ENCODE data around the gene PAQR3. TPM values are rescaled to one million over a fixed set of nuclear protein-coding genes. Genes with fewer than 3 reads are reported as not detected.

Gene PAQR3
- total RNA-seq, 2 donors from 2014 or later, result 13.1 to 16.4 TPM

DNA sequence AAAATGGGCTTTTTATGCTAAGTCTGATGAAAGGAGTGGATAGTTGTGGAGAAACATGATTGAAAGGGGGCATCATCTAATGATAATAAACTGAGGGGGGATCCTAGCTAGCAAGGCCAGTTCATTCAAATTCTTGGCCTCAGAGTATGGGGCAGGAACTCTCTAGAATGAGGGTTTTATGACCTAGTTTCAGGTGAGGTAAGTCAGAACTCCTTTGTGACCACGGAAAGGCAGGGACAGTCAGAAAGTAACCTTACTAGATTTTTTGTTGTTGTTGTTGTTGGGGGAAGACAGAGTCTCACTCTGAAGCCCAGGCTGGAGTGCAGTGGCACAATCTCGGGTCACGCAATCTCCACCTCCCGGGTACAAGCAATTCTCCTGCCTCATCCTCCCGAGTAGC, 1.5 kb upstream of the PAQR3 start:
- H3K4me3 ChIP-seq, result no peak overlapping the region
- intact Hi-C loops (cut with DNase I), result no loop called here

DNA sequence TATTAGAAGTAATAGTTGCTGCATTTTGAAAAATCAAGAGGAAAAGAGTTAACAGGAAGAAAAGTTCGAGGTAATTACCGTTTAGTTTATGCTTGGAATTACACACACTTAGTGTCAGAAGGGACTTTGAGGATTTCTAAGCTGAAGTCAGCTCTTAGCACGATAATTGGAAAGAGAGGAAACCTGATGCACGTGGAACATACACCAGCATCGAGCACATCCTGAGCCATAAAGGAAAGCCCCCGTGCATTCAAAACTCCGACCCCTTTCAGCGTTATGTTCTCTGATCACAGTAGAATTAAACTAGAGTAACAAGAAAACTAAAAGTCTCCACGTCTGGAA, 400 bp upstream of the PAQR3 start:
- TF ChIP-seq, protein P1, sequence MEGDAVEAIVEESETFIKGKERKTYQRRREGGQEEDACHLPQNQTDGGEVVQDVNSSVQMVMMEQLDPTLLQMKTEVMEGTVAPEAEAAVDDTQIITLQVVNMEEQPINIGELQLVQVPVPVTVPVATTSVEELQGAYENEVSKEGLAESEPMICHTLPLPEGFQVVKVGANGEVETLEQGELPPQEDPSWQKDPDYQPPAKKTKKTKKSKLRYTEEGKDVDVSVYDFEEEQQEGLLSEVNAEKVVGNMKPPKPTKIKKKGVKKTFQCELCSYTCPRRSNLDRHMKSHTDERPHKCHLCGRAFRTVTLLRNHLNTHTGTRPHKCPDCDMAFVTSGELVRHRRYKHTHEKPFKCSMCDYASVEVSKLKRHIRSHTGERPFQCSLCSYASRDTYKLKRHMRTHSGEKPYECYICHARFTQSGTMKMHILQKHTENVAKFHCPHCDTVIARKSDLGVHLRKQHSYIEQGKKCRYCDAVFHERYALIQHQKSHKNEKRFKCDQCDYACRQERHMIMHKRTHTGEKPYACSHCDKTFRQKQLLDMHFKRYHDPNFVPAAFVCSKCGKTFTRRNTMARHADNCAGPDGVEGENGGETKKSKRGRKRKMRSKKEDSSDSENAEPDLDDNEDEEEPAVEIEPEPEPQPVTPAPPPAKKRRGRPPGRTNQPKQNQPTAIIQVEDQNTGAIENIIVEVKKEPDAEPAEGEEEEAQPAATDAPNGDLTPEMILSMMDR (IDR thresholded peaks at IDR 0.05), result no peak
- Histone ChIP-seq H3K4me3 (peak overlapping the region; percentile 84), H3K4me1 (no peaks in the 10 kb centered on the region), H3K36me3 (no peaks in the 10 kb centered on the region), H3K9ac (ENCODE audit: low read depth in 2 of 2, low read length in 2 of 2) (peak overlapping the region; percentile 73 to 93), H3K27me3 (no peaks in the 10 kb centered on the region), H3K27ac (no peak overlapping the region), H3K9me3 (no peaks in the 10 kb centered on the region)
- intact Hi-C loops (cut with DNase I), result no loop called here
- no peak for DNase-seq

More for the DNA sequence above, 1.5 kb upstream of the PAQR3 start:
- Histone ChIP-seq H3K27me3 (no peaks in the 10 kb centered on the region), H3K27ac (no peak overlapping the region), H3K36me3 (no peaks in the 10 kb centered on the region), H3K9ac (ENCODE audit: low read depth in 2 of 2, low read length in 2 of 2) (no peak overlapping the region), H3K9me3 (no peaks in the 10 kb centered on the region), H3K4me1 (no peaks in the 10 kb centered on the region)
- TF ChIP-seq, protein P1 (IDR thresholded peaks at IDR 0.05), result no peak
- DNase-seq, result no peak

DNA sequence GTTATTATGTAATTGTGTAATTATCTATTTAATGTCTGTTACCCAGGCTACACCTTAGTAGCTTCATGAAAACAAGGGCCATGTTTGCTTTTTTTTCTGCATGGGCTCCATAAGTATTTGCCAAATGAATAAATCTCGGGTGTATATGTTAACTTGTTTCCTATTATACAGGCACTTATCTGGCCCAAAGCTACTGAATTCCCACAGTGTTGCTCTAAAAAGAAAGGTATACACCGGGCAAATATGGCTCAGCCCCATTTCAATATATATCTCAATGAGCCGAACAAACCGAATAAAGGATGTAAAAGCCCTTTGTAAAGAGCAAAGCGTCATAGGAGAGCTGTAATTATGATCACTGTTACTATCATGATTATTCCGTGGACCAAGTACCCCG, 767 bp downstream of the PAQR3 start:
- no peak for DNase-seq
- intact Hi-C loops (cut with DNase I), result no loop called here
- TF ChIP-seq, protein P1 (IDR thresholded peaks at IDR 0.05), result no peak

DNA sequence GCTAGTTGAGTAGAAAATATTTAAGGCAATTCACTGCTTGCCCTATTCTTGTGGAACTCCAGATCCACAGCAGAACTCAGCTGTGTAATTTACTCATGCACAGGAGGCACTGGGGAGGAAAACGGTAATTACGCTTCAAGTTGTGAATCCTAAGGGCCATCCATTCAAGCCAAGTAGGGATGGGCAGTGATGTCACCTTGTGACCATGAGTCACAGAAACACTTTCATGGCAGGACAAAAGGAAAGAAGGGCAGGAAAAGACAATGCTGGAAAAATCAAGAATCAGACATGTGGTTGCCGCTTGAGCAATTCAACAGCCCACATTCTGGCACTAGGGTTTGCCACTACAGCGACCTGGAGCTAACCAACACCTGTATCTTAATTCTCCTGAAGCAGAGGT, 1.4 kb downstream of the PAQR3 start:
- DNase-seq, result no peak
- Histone ChIP-seq H3K27me3 (no peaks in the 10 kb centered on the region), H3K4me1 (no peaks in the 10 kb centered on the region), H3K9me3 (no peaks in the 10 kb centered on the region), H3K9ac (ENCODE audit: low read depth in 2 of 2, low read length in 2 of 2) (no peak overlapping the region), H3K27ac (no peak overlapping the region), H3K36me3 (no peaks in the 10 kb centered on the region), H3K4me3 (no peak overlapping the region)
- TF ChIP-seq, protein P1 (IDR thresholded peaks at IDR 0.05), result no peak
- intact Hi-C loops (cut with DNase I), result no loop called here

More for the DNA sequence above, 767 bp downstream of the PAQR3 start:
- no peak overlapping the region for H3K27ac ChIP-seq
- H3K36me3 ChIP-seq, result no peaks in the 10 kb centered on the region
- peak overlapping the region; percentile 84 for H3K4me3 ChIP-seq
- H3K4me1 ChIP-seq, result no peaks in the 10 kb centered on the region
- no peaks in the 10 kb centered on the region for H3K9me3 ChIP-seq
- peak overlapping the region; percentile 82 to 93 for H3K9ac ChIP-seq (ENCODE audit: low read depth in 2 of 2, low read length in 2 of 2)
- H3K27me3 ChIP-seq, result no peaks in the 10 kb centered on the region

DNA sequence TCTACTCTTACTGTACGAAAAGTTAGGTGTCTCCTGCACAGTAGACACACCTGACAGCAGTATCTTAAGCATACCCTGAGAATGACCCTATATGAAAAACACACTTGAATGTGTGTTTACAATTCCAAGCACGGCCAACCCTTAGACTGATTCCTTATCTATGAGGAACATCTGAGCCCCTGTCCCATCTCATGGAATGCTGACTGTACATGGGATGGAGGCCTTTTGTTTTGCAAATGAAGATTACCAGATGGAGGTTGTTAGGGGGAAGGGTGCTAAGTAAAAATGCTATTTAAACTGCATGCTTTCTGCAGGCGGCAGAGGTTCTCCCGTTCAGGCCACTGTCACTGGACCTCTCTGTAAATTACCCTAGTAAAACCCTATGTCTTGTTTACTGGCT, 2.2 kb downstream of the PAQR3 start:
- TF ChIP-seq, protein P1 (IDR thresholded peaks at IDR 0.05), result no peak
- Histone ChIP-seq H3K27ac (no peak overlapping the region), H3K9ac (ENCODE audit: low read depth in 2 of 2, low read length in 2 of 2) (no peak overlapping the region), H3K27me3 (no peaks in the 10 kb centered on the region), H3K36me3 (no peaks in the 10 kb centered on the region), H3K4me3 (no peak overlapping the region), H3K4me1 (no peaks in the 10 kb centered on the region), H3K9me3 (no peaks in the 10 kb centered on the region)
- no peak for DNase-seq
- intact Hi-C loops (cut with DNase I), result no loop called here

Measured in colonic mucosa (tissue), 4 donors.